Kidney (tissue), 14 donors: ENCODE results near the gene ARL4A. TPM values are rescaled to one million over a fixed set of nuclear protein-coding genes. Genes with fewer than 3 reads are reported as not detected.

Experiments
- DNase-seq, 5 donors: peaks; one replicate each; pipeline ENCODE4 v3.0.0-alpha.2; 2013 to 2020
- FAIRE-seq: peaks from 2 replicates; lab custom pipeline; 2012; peaks lifted over from hg19 to GRCh38; lab: Jason Lieb, UNC
- H3K27ac ChIP-seq, 2 donors: one replicate each; pipeline ENCODE4 v1.7.0; 2013; ENCODE audit warnings: low read depth in 2 of 2, low read length in 2 of 2, inconsistent platforms in 1 of 2
- H3K27me3 ChIP-seq: one replicate; pipeline ENCODE4 v1.7.1; 2013; ENCODE audit warnings: low read length, inconsistent platforms; ENCODE audit not compliant: control insufficient read depth, insufficient read depth
- H3K36me3 ChIP-seq, 3 donors: one replicate each; pipeline versions ENCODE4 v1.7.0 to v1.7.1; 2013; ENCODE audit warnings: low read length in 3 of 3, control low read depth in 1 of 3, inconsistent platforms in 1 of 3; ENCODE audit not compliant: insufficient read depth in 3 of 3, control insufficient read depth in 2 of 3
- H3K4me1 ChIP-seq, 3 donors: one replicate each; pipeline versions ENCODE4 v1.7.0 to v1.7.1; 2013; ENCODE audit warnings: low read length in 3 of 3, inconsistent platforms in 1 of 3, low read depth in 1 of 3; ENCODE audit not compliant: control insufficient read depth in 2 of 3, insufficient read depth in 2 of 3
- H3K4me3 ChIP-seq, 3 donors: one replicate each; pipeline versions ENCODE4 v1.7.0 to v1.8.1; 2013; ENCODE audit warnings: low read length in 3 of 3, control low read depth in 1 of 3, inconsistent platforms in 1 of 3
- H3K9ac ChIP-seq, 3 donors: one replicate each; pipeline versions ENCODE4 v1.7.0 to v1.7.1; 2013; ENCODE audit warnings: low read length in 3 of 3, control low read depth in 1 of 3, inconsistent platforms in 1 of 3
- H3K9me3 ChIP-seq, 3 donors: one replicate each; pipeline versions ENCODE4 v1.7.0 to v1.7.1; 2013; ENCODE audit warnings: low read length in 3 of 3, control low read depth in 1 of 3, inconsistent platforms in 1 of 3; ENCODE audit not compliant: control insufficient read depth in 2 of 3, insufficient read depth in 1 of 3
- CTCF ChIP-seq: IDR thresholded peaks from 3 replicates; pipeline ENCODE4 v1.5.1; 2012; ENCODE audit warnings: mild to moderate bottlenecking, moderate library complexity, borderline replicate concordance; ENCODE audit not compliant: insufficient read depth; ENCODE audit errors: extremely low read depth
- intact Hi-C: fragments of 100-400 bp; cut with DNase I; formaldehyde crosslinking; loops from one replicate; pipeline ENCODE4 v1.11.1; 2022
- polyA plus RNA-seq: library from polyadenylated mRNA; stranded (reverse); fragments of 350-450 nt; fragmentation: Illumina TruSeq; extraction: RNeasy Lipid Tissue Mini Kit (QIAGEN cat#74804); gene quantifications from one replicate; pipeline ENCODE4 v1.2.3, GENCODE V29; 2014; ENCODE audit warnings: low read depth, low replicate concordance; ENCODE audit not compliant: insufficient read depth
- total RNA-seq: library from RNA; stranded (reverse); fragmentation: NEBNext Ultra II Directional; extraction: Animal tissue kit (Norgen Biotek cat#: 25700); gene quantifications from one replicate; pipeline ENCODE4 v1.2.1, GENCODE V29; 2021
- donor health status: control.
- donor health status: control.
- donor health status: control.
- donor health status: control.
- donor health status: control.
- donor health status: DM: yes; HTN: yes; CAD: no.
- donor health status: Normal renal cell carcinoma (clear cell type).

Gene ARL4A
- total and polyA plus RNA-seq, 2 donors from 2014 or later = 11.8 to 21.6 TPM

- no peaks in the 10 kb centered on the region for H3K36me3 ChIP-seq
- intact Hi-C loops = no loop called here
- H3K9ac ChIP-seq = no peak overlapping the region
- DNase-seq (no peak), FAIRE-seq (no peak)
- H3K9me3 ChIP-seq = no peaks in the 10 kb centered on the region
- no peaks in the 10 kb centered on the region for H3K27me3 ChIP-seq
- H3K4me3 ChIP-seq = no peak overlapping the region
- H3K4me1 ChIP-seq = peaks cover 0 to 4% (median 0%) of the 10 kb centered on the region in 3 donors
- no peak overlapping the region for H3K27ac ChIP-seq
- TF ChIP-seq CTCF = no peak
These were observed 26.9 kb downstream of the ARL4A start for GRCh38 chr7:12714379-12714737.

GRCh38 chr7:12715372-12716133 lies 28.1 kb downstream of the ARL4A start:
- TF ChIP-seq CTCF = no peak
- intact Hi-C loops = no loop called here
- peaks cover 0 to 5% (median 0%) of the 10 kb centered on the region in 3 donors for H3K4me1 ChIP-seq
- FAIRE-seq = no peak
- H3K4me3 ChIP-seq = peak overlapping the region in 1 of 3 donors; percentile 4
- no peaks in the 10 kb centered on the region for H3K9me3 ChIP-seq
- H3K9ac ChIP-seq = no peak overlapping the region
- no peaks in the 10 kb centered on the region for H3K36me3 ChIP-seq
- H3K27ac ChIP-seq = no peak overlapping the region
- H3K27me3 ChIP-seq = no peaks in the 10 kb centered on the region
- DNase-seq = peak; percentile 53 to 79 (median 74)

GRCh38 chr7:12716134-12716681 lies 28.8 kb downstream of the ARL4A start:
- Histone ChIP-seq H3K4me3 (no peak overlapping the region), H3K4me1 (peaks cover 0 to 5% (median 0%) of the 10 kb centered on the region in 3 donors)
- no peak for DNase-seq

More at GRCh38 chr7:12716134-12716681, 28.8 kb downstream of the ARL4A start:
- Histone ChIP-seq H3K9me3 (no peaks in the 10 kb centered on the region), H3K9ac (no peak overlapping the region), H3K27me3 (no peaks in the 10 kb centered on the region), H3K27ac (no peak overlapping the region), H3K36me3 (no peaks in the 10 kb centered on the region)
- intact Hi-C loops = no loop called here
- TF ChIP-seq CTCF = no peak
- FAIRE-seq = no peak
